MM.1S (cell line): ENCODE measurements around the gene DISC1.
A peak's percentile ranks its signal among the peaks of the same experiment; 100 is the strongest.

ENCODE experiments used
- DNase-seq: peaks from one replicate; pipeline ENCODE4 v3.0.0-alpha.2; 2015
- H2AFZ ChIP-seq: fragments of 300-600 bp; sonication (generic); 2 replicates; pipeline ENCODE4 v1.6.0; 2016; ENCODE audit warnings: antibody characterized with exemption, low read length
- H3F3A ChIP-seq: fragments of 300-600 bp; sonication (generic); 2 replicates; pipeline ENCODE4 v1.6.1; 2016; ENCODE audit warnings: mild to moderate bottlenecking, antibody characterized with exemption, low read length, moderate library complexity, mixed read lengths; ENCODE audit not compliant: insufficient read depth
- H3K27ac ChIP-seq: fragments of 300-600 bp; sonication (generic); 2 replicates; pipeline ENCODE4 v1.5.1; 2016; ENCODE audit warnings: mild to moderate bottlenecking, low read length
- H3K27me3 ChIP-seq: fragments of 300-600 bp; sonication (generic); replicated peaks from 2 replicates; pipeline ENCODE4 v1.6.0; 2016; ENCODE audit warnings: low read length; ENCODE audit not compliant: insufficient read depth
- H3K36me3 ChIP-seq: fragments of 300-600 bp; sonication (generic); replicated peaks from 2 replicates; pipeline ENCODE4 v1.6.1; 2016; ENCODE audit warnings: mild to moderate bottlenecking, low read length, mixed read lengths; ENCODE audit not compliant: insufficient read depth
- H3K4me1 ChIP-seq: fragments of 300-600 bp; sonication (generic); 2 replicates; pipeline ENCODE4 v1.6.1; 2016; ENCODE audit warnings: low read length, mixed read lengths
- H3K4me2 ChIP-seq: fragments of 300-600 bp; sonication (generic); 2 replicates; pipeline ENCODE4 v1.6.0; 2016; ENCODE audit warnings: low read depth, low read length
- H3K4me3 ChIP-seq: fragments of 300-600 bp; sonication (generic); 2 replicates; pipeline ENCODE4 v1.5.1; 2016; ENCODE audit warnings: low read length, mixed read lengths
- H3K79me2 ChIP-seq: fragments of 300-600 bp; sonication (generic); 2 replicates; pipeline ENCODE4 v1.6.1; 2016; ENCODE audit warnings: mixed run types, low read length, mixed read lengths
- H3K9ac ChIP-seq: fragments of 300-600 bp; sonication (generic); 2 replicates; pipeline ENCODE4 v1.6.1; 2016; ENCODE audit warnings: low read length, mixed read lengths
- H3K9me2 ChIP-seq: fragments of 300-600 bp; sonication (generic); replicated peaks from 2 replicates; pipeline ENCODE4 v1.6.1; 2016; ENCODE audit warnings: mild to moderate bottlenecking, low read length, mixed read lengths; ENCODE audit not compliant: insufficient read depth
- H3K9me3 ChIP-seq: fragments of 300-600 bp; sonication (generic); replicated peaks from 2 replicates; pipeline ENCODE4 v1.6.1; 2016; ENCODE audit warnings: mild to moderate bottlenecking, low read length, mixed read lengths; ENCODE audit not compliant: insufficient read depth
- H4K20me1 ChIP-seq: fragments of 300-600 bp; sonication (generic); 2 replicates; pipeline ENCODE4 v1.6.1; 2016; ENCODE audit warnings: mild to moderate bottlenecking, low read length, moderate library complexity, mixed read lengths; ENCODE audit not compliant: insufficient read depth
- CTCF ChIP-seq: fragments of 300-600 bp; sonication (generic); IDR thresholded peaks from 2 replicates; pipeline ENCODE4 v1.5.1; 2016; ENCODE audit warnings: antibody characterized with exemption, low read length, mixed read lengths
- EZH2 ChIP-seq: fragments of 300-600 bp; sonication (generic); optimal IDR thresholded peaks from 2 replicates; pipeline ENCODE3; 2017; ENCODE audit warnings: low read depth, mild to moderate bottlenecking, antibody characterized with exemption, low read length, mixed read lengths
- EZH2phosphoT487 ChIP-seq: fragments of 300-600 bp; sonication (generic); IDR thresholded peaks from 2 replicates; pipeline ENCODE4 v1.6.1; 2018; ENCODE audit warnings: antibody characterized with exemption, low read length

DISC1 gene

GRCh38 chr1:231750296-231750695, 123.7 kb downstream of the DISC1 start:
- H3K27ac ChIP-seq: no peak overlapping the region

GRCh38 chr1:231750818-231751362, 124.3 kb downstream of the DISC1 start:
- peak; percentile 29 for DNase-seq
- Histone ChIP-seq H3K36me3 (no peaks in the 10 kb centered on the region), H3F3A (no peaks in the 10 kb centered on the region), H2AFZ (no peak overlapping the region), H3K4me2 (no peak overlapping the region), H3K9ac (no peak overlapping the region), H3K9me2 (no peaks in the 10 kb centered on the region), H3K9me3 (no peaks in the 10 kb centered on the region), H3K27me3 (no peaks in the 10 kb centered on the region), H3K27ac (no peak overlapping the region), H3K4me1 (no peaks in the 10 kb centered on the region), H3K4me3 (no peak overlapping the region), H4K20me1 (no peaks in the 10 kb centered on the region), H3K79me2 (no peaks in the 10 kb centered on the region)
- TF ChIP-seq EZH2 (no peak), CTCF (no peak)

More at GRCh38 chr1:231750296-231750695, 123.7 kb downstream of the DISC1 start:
- H3K27me3 ChIP-seq: no peaks in the 10 kb centered on the region
- H3K9me3 ChIP-seq: no peaks in the 10 kb centered on the region
- DNase-seq: no peak
- H3K4me3 ChIP-seq: no peak overlapping the region
- no peaks in the 10 kb centered on the region for H3F3A ChIP-seq
- H3K4me1 ChIP-seq: no peaks in the 10 kb centered on the region
- H3K4me2 ChIP-seq: no peak overlapping the region
- no peak for TF ChIP-seq EZH2
- TF ChIP-seq CTCF: no peak
- TF ChIP-seq EZH2phosphoT487: no peak
- no peaks in the 10 kb centered on the region for H3K9me2 ChIP-seq
- no peaks in the 10 kb centered on the region for H3K79me2 ChIP-seq
- H3K9ac ChIP-seq: no peak overlapping the region
- H3K36me3 ChIP-seq: no peaks in the 10 kb centered on the region
- no peaks in the 10 kb centered on the region for H4K20me1 ChIP-seq
- no peak overlapping the region for H2AFZ ChIP-seq

- Histone ChIP-seq H3K79me2 (no peaks in the 10 kb centered on the region), H2AFZ (no peak overlapping the region), H3K9ac (no peak overlapping the region), H3K27me3 (no peaks in the 10 kb centered on the region), H3K4me3 (no peak overlapping the region), H3F3A (no peaks in the 10 kb centered on the region), H3K4me2 (no peak overlapping the region), H4K20me1 (no peaks in the 10 kb centered on the region), H3K9me2 (no peaks in the 10 kb centered on the region), H3K27ac (no peak overlapping the region), H3K4me1 (no peaks in the 10 kb centered on the region), H3K36me3 (no peaks in the 10 kb centered on the region), H3K9me3 (no peaks in the 10 kb centered on the region)
- DNase-seq: no peak
- TF ChIP-seq CTCF (no peak), EZH2 (no peak), EZH2phosphoT487 (no peak)
These were observed 124.8 kb downstream of the DISC1 start for GRCh38 chr1:231751415-231751814.
